Mucosa of stomach (tissue), 1 donor: ENCODE data around the gene BLM.
"Not testable (repeated sequence)": the region's sequence is repeated elsewhere in the genome, so short reads cannot be mapped to it uniquely, and the experiment has no call there.

Experiments used
- H3K27me3 ChIP-seq: one replicate; pipeline ENCODE4 v1.7.0; 2013; ENCODE audit warnings: mild to moderate bottlenecking, low read length; ENCODE audit not compliant: control insufficient read depth, insufficient read depth
- H3K36me3 ChIP-seq: one replicate; pipeline ENCODE4 v1.7.0; 2013; ENCODE audit warnings: low read length; ENCODE audit not compliant: control insufficient read depth, insufficient read depth
- H3K4me1 ChIP-seq: one replicate; pipeline ENCODE4 v1.7.0; 2013; ENCODE audit warnings: mild to moderate bottlenecking, low read length; ENCODE audit not compliant: control insufficient read depth, insufficient read depth
- H3K4me3 ChIP-seq: one replicate; pipeline ENCODE4 v1.7.0; 2013; ENCODE audit warnings: low read length
- H3K9ac ChIP-seq: one replicate; pipeline ENCODE4 v1.7.0; 2013; ENCODE audit warnings: mild to moderate bottlenecking, low read length, moderate library complexity
- H3K9me3 ChIP-seq: one replicate; pipeline ENCODE4 v1.7.0; 2013; ENCODE audit warnings: mild to moderate bottlenecking, low read length, moderate library complexity; ENCODE audit not compliant: control insufficient read depth
- donor health status: Pancreatic carcinoma.

BLM gene

GRCh38 chr15:90834626-90835025 lies 117.5 kb downstream of the BLM start:
- H3K27me3 ChIP-seq = no peaks in the 10 kb centered on the region
- no peak overlapping the region for H3K9ac ChIP-seq
- peaks cover 13% of the 10 kb centered on the region for H3K4me1 ChIP-seq
- H3K9me3 ChIP-seq = no peaks in the 10 kb centered on the region
- no peaks in the 10 kb centered on the region for H3K36me3 ChIP-seq
- no peak overlapping the region for H3K4me3 ChIP-seq

GRCh38 chr15:90836296-90836871 lies 119.2 kb downstream of the BLM start:
- H3K36me3 ChIP-seq = no peaks in the 10 kb centered on the region
- no peaks in the 10 kb centered on the region for H3K9me3 ChIP-seq
- no peak overlapping the region for H3K4me3 ChIP-seq
- peaks cover 27% of the 10 kb centered on the region for H3K4me1 ChIP-seq
- H3K27me3 ChIP-seq = no peaks in the 10 kb centered on the region
- no peak overlapping the region for H3K9ac ChIP-seq

- Histone ChIP-seq H3K9ac (no peak overlapping the region), H3K27me3 (no peaks in the 10 kb centered on the region), H3K36me3 (no peaks in the 10 kb centered on the region), H3K9me3 (no peaks in the 10 kb centered on the region), H3K4me3 (no peak overlapping the region), H3K4me1 (peaks cover 30% of the 10 kb centered on the region)
Observed at GRCh38 chr15:90837094-90837493, 119.9 kb downstream of the BLM start.

GRCh38 chr15:90838139-90838538 lies 121.0 kb downstream of the BLM start:
- Histone ChIP-seq H3K9me3 (no peaks in the 10 kb centered on the region), H3K4me3 (no peak overlapping the region), H3K27me3 (no peaks in the 10 kb centered on the region), H3K9ac (no peak overlapping the region), H3K4me1 (peaks cover 30% of the 10 kb centered on the region), H3K36me3 (no peaks in the 10 kb centered on the region)

GRCh38 chr15:90838544-90838943 lies 121.4 kb downstream of the BLM start:
- no peak overlapping the region for H3K9ac ChIP-seq

GRCh38 chr15:90839187-90840071 lies 122.3 kb downstream of the BLM start:
- H3K27me3 ChIP-seq = no peaks in the 10 kb centered on the region

More at GRCh38 chr15:90838544-90838943, 121.4 kb downstream of the BLM start:
- no peaks in the 10 kb centered on the region for H3K9me3 ChIP-seq
- no peaks in the 10 kb centered on the region for H3K36me3 ChIP-seq
- H3K27me3 ChIP-seq = no peaks in the 10 kb centered on the region
- H3K4me3 ChIP-seq = no peak overlapping the region
- peaks cover 30% of the 10 kb centered on the region for H3K4me1 ChIP-seq

GRCh38 chr15:90840157-90840855 lies 123.2 kb downstream of the BLM start:
- H3K4me1 ChIP-seq = peaks cover 34% of the 10 kb centered on the region
- H3K27me3 ChIP-seq = no peaks in the 10 kb centered on the region
- peak overlapping the region; percentile 26 for H3K4me3 ChIP-seq
- H3K36me3 ChIP-seq = no peaks in the 10 kb centered on the region
- peak overlapping the region; percentile 73 for H3K9ac ChIP-seq
- H3K9me3 ChIP-seq = no peaks in the 10 kb centered on the region

More at GRCh38 chr15:90839187-90840071, 122.3 kb downstream of the BLM start:
- H3K9ac ChIP-seq = peak overlapping the region; percentile 73
- no peaks in the 10 kb centered on the region for H3K9me3 ChIP-seq
- H3K4me3 ChIP-seq = peak overlapping the region; percentile 26
- peaks cover 30% of the 10 kb centered on the region for H3K4me1 ChIP-seq
- H3K36me3 ChIP-seq = no peaks in the 10 kb centered on the region

- H3K27me3 ChIP-seq = no peaks in the 10 kb centered on the region
- no peak overlapping the region for H3K9ac ChIP-seq
- H3K4me1 ChIP-seq = peaks cover 34% of the 10 kb centered on the region
- no peak overlapping the region for H3K4me3 ChIP-seq
- H3K9me3 ChIP-seq = no peaks in the 10 kb centered on the region
- no peaks in the 10 kb centered on the region for H3K36me3 ChIP-seq
Observed at GRCh38 chr15:90840954-90841353, 123.8 kb downstream of the BLM start.

GRCh38 chr15:90844696-90845095 lies 127.5 kb downstream of the BLM start:
- no peaks in the 10 kb centered on the region for H3K9me3 ChIP-seq
- H3K27me3 ChIP-seq = no peaks in the 10 kb centered on the region

GRCh38 chr15:90845201-90845949 lies 128.2 kb downstream of the BLM start:
- Histone ChIP-seq H3K4me1 (peaks cover 17% of the 10 kb centered on the region), H3K4me3 (no peak overlapping the region), H3K9ac (no peak overlapping the region)

More at GRCh38 chr15:90844696-90845095, 127.5 kb downstream of the BLM start:
- Histone ChIP-seq H3K4me1 (peaks cover 21% of the 10 kb centered on the region), H3K9ac (no peak overlapping the region), H3K36me3 (no peaks in the 10 kb centered on the region), H3K4me3 (no peak overlapping the region)

GRCh38 chr15:90849424-90849823 lies 132.3 kb downstream of the BLM start:
- H3K4me1 ChIP-seq, H3K9me3 ChIP-seq, H3K9ac ChIP-seq, H3K36me3 ChIP-seq, H3K4me3 ChIP-seq, H3K27me3 ChIP-seq: not testable (repeated sequence)

More at GRCh38 chr15:90845201-90845949, 128.2 kb downstream of the BLM start:
- H3K36me3 ChIP-seq = no peaks in the 10 kb centered on the region
- H3K27me3 ChIP-seq = no peaks in the 10 kb centered on the region
- no peaks in the 10 kb centered on the region for H3K9me3 ChIP-seq
